Subcutaneous adipose tissue (tissue), 4 donors: ENCODE results near the gene ZC3H14. TPM values are rescaled to one million over a fixed set of nuclear protein-coding genes. Genes with fewer than 3 reads are reported as not detected.

Source experiments
- CTCF ChIP-seq: fragments of 450-650 bp; IDR thresholded peaks from one replicate; pipeline ENCODE4 v1.5.1; 2016; ENCODE audit warnings: low read depth, mild to moderate bottlenecking, control low read depth, antibody characterized with exemption, moderate library complexity
- total RNA-seq, 4 donors: library from RNA; depleted of rRNA; stranded (reverse); fragments of >200 nt; gene quantifications; one replicate each; pipeline ENCODE4 v1.1.0, GENCODE V29; 2016

ZC3H14 gene
- total RNA-seq, 4 donors from 2014 or later, result 57.3 to 95.2 (median 64.7) TPM

GRCh38 chr14:88597601-88598000, 34.8 kb downstream of the ZC3H14 start:
- TF ChIP-seq CTCF, result no peak

DNA sequence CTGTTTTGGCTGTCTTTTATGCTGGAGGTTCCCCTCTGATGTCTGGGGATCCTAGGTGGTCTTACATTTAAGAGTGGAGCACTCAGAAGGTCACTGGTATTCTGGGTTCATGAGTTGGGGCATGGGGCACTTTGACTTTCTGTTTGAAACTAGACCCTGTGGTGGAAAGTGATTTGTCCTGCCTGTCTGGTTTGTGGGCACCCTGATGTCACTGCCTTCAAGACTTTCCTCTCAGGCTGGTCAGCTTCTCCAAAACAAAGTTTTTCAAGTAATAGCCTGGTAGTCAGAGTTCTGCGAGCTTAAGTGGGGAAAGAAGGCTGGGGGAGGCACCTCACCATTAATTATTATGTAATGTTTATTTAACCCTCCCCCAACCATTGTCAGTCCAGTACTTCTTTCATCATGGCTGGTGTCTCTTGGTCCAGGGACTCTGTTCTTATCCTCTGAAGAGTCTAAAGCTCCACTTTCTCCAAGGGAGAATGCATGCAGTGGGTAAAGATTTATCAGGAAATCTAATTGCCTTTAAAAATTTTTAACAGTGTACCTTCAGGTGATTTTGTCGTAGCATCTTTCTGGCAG, 35.3 kb downstream of the ZC3H14 start:
- no peak for TF ChIP-seq CTCF

DNA sequence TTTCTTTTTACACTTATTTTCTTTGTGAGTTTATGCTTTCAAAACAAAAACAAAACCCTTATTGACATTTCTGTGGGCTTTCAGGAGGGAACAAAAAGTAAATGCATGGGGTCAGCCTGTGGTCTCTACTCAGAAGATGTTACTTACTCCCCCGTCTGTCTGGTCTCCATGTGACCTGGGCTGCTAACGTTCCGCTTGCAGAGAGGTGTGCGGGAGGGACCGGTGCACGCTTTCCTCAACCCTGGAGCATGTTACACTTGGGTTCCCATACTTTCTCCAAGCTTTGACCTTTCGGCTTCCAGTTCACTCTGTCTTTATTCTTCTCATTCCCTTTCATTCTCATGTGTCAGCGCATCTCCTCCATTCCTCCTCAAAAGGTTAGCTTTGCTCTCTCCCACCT, 36.5 kb downstream of the ZC3H14 start:
- no peak for TF ChIP-seq CTCF

DNA sequence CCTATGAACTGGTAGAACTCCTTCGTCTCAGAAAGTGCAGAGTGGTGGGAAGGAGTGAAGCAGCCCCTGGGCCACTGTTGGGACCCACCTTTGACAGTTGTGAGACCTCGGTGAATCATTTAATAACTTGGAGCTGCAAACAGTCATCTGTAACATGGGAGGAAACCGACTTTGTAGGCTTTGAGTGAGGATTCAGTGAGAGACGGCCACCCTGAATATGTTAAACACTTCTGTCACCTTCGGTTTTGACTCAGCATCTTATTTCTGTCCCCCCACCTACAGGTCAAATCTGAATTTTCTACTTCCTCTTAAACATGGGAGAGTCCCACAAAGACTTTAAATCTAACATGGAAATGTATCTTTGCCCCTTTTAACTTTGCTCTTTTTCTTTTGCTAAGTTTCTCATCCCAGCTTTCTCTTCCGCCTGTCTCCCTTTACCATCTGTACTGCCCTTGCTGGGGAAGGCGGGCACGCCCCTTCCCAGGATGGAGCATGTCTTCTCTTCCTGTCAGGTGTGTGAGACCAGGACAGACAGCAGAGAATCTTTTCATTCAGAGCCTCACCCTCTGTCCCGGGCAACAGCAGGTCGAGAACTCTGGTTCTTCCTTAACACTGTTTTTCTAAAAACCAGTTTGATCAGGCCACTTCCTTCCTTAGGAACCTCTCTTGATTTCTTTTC, 37.1 kb downstream of the ZC3H14 start:
- TF ChIP-seq CTCF, result no peak

DNA sequence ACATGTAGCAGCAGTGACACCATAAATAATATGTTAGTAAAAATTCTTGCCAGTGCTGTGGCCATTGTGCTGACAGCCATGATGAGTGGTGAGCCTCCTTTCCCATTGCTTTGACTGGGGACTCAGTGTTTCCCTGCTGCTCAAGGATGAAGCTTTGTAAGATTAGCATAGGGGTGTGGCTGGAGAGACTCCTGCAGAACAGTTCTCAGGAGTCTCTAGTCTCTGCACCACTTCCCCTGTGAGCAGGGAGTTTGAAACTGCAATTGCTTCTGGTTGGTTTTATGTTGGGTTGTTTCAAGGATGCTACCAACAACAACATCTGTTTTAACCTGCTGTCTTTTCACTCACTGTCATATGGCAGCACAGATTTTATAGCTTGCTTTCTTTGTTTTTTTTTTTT, 41.4 kb downstream of the ZC3H14 start:
- TF ChIP-seq CTCF, result no peak

GRCh38 chr14:88605594-88605993, 42.8 kb downstream of the ZC3H14 start:
- TF ChIP-seq CTCF, result no peak

DNA sequence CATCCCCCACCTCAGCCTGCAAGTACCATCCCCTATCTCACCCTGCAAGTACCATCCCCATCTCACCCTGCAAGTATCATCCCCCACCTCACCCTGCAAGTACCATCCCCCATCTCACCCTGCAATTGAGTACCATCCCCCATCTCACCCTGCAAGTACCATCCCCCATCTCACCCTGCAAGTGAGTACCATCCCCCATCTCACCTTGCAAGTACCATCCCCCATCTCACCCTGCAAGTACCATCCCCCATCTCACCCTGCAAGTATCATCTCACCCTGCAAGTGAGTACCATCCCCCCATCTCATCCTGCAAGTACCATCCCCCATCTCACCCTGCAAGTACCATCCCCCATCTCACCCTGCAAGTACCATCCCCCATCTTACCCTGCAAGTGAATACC, 45.0 kb downstream of the ZC3H14 start:
- TF ChIP-seq CTCF, result no peak
